ENCODE data around the gene RNF222.
"Not testable (repeated sequence)": the region's sequence is repeated elsewhere in the genome, so short reads cannot be mapped to it uniquely, and the experiment has no call there.

The RNF222 gene

DNA sequence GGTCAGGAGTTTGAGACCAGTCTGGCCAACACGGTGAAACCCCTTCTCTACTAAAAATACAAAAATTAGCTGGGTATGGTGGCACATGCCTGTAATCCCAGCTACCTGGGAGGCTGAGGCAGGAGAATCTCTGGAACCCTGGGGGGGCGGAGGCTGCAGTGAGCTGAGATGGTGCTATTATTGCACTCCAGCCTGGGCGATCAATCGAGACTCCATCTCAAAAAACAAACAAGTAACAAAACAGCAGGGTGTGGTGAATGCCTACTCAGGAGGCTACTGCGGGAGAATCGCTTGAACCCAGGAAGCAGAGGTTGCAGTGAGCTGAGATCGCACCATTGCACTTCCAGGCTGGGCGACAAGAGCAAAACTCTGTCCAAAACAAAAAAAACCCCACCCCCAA lies 19.5 kb downstream of the RNF222 start:
- Histone ChIP-seq H3K4me1 (ENCODE audit: control insufficient read depth in 1 of 2, insufficient read depth in 2 of 2, low read length in 2 of 2) (peaks cover 0 to 40% of the 10 kb centered on the region in 2 donors), H3K36me3 (ENCODE audit: control insufficient read depth in 1 of 2, insufficient read depth in 2 of 2, low read length in 2 of 2) (peaks cover 44 to 46% of the 10 kb centered on the region in 2 donors)
- not testable (repeated sequence) for H3K27me3 ChIP-seq (ENCODE audit: low read depth, low read length); H3K27ac ChIP-seq (ENCODE audit: low read length); H3K4me3 ChIP-seq (ENCODE audit: low read depth in 1 of 2, low read length in 2 of 2); H3K9me3 ChIP-seq (ENCODE audit: control insufficient read depth in 1 of 2, low read length in 2 of 2)

DNA sequence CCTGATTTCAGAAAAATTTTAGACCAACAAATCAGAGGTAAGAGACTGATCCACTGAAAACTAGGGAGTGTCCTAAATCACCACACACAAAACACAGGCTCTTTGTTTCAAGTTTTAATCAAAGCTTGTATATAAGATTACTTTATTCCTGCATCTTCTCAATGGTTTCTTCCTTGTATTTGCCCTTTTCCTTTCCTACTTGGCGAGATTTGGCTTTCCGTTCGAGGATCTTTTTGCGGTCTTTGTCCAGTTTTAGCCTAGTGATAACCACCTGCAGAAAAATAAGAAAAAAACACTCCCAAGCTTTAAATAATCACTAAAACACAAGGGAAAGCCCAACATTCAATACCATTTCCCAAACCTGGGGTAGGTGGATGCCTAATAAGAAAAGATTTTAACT lies 20.2 kb downstream of the RNF222 start:
- Histone ChIP-seq H3K27me3 (ENCODE audit: low read depth, low read length) (no peaks in the 10 kb centered on the region), H3K4me1 (ENCODE audit: control insufficient read depth in 1 of 2, insufficient read depth in 2 of 2, low read length in 2 of 2) (peaks cover 0 to 40% of the 10 kb centered on the region in 2 donors), H3K9me3 (ENCODE audit: control insufficient read depth in 1 of 2, low read length in 2 of 2) (no peaks in the 10 kb centered on the region), H3K27ac (ENCODE audit: low read length) (peak overlapping the region; percentile 61), H3K36me3 (ENCODE audit: control insufficient read depth in 1 of 2, insufficient read depth in 2 of 2, low read length in 2 of 2) (peaks cover 44 to 46% of the 10 kb centered on the region in 2 donors), H3K4me3 (ENCODE audit: low read depth in 1 of 2, low read length in 2 of 2) (no peak overlapping the region)

DNA sequence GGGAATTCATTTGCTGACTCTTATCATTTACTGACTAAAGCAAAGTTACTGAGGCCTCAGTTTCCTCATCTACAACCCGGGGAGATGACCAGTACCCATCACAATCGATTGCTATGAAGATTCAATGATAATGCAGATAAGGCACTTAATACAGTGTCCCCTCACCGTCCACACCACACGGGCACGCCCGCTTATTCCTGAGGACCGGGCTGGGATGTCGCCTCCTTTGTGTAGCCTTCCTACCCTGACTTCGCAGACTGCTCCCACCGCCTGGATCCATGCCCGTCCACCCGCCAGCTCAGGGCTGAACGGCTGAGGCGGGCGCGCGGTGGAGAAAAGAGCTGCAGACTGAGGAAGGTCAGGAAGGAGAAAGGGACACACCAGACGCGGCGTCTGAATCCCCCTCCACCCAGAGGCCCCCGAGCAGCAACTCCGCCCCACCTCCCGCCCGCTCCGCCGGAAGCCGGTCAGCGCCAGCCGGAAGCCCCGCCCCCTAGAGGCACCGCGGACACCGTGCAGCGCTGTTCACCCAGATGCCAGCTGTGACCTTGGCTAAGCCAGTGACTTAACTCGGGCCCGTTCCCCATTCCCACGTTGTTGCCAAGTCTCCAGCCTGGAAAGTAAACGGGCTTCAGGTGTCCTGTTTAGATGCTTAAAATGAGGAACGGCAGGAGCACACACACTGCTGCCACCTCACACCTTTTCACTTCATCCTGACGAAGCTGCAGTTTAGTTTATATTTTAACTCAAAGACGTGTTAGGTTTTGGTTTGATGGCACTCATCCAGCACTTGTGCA lies 21.2 kb downstream of the RNF222 start, which contains the start of gene KRABD2:
TSS of gene KRABD2 (minus strand) at position 434 of the 797 bp plus-strand sequence.
- peaks cover 0 to 31% of the 10 kb centered on the region in 2 donors for H3K4me1 ChIP-seq (ENCODE audit: control insufficient read depth in 1 of 2, insufficient read depth in 2 of 2, low read length in 2 of 2)
- peak within 1 kb of the TSS; percentile 73 to 95 for H3K4me3 ChIP-seq (ENCODE audit: low read depth in 1 of 2, low read length in 2 of 2)
- H3K36me3 ChIP-seq (ENCODE audit: control insufficient read depth in 1 of 2, insufficient read depth in 2 of 2, low read length in 2 of 2) = peaks cover 46 to 50% of the 10 kb centered on the region in 2 donors
- peak within 1 kb of the TSS; percentile 61 for H3K27ac ChIP-seq (ENCODE audit: low read length)
- no peaks in the 10 kb centered on the region for H3K9me3 ChIP-seq (ENCODE audit: control insufficient read depth in 1 of 2, low read length in 2 of 2)
- no peaks in the 10 kb centered on the region for H3K27me3 ChIP-seq (ENCODE audit: low read depth, low read length)

DNA sequence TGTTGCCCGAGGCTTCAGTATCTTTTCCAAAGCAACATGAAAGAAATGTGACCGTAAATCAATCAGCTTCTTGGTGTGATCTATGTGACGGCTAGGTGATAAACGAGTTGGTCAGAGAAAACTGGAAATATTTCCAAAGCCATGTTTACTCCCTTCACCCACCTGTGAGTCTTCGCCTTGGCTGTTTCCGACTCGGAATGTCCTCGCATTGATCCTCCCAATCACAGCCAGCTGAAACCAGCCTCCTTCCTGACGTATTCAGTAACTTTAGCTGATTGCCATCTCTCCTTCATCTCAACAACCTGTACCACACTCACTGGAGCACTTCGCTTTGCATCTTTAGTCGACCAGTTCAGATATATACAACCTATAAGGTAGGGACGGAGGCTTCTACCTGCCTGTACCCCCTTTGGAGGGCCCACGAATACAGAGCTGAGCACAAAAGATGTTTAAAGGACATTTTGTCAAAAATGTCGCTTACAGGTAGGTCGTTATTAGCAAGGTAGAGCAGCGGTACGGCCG lies 21.8 kb downstream of the RNF222 start:
- H3K9me3 ChIP-seq (ENCODE audit: control insufficient read depth in 1 of 2, low read length in 2 of 2) = no peaks in the 10 kb centered on the region
- H3K4me3 ChIP-seq (ENCODE audit: low read depth in 1 of 2, low read length in 2 of 2) = peak overlapping the region; percentile 73 to 95
- peaks cover 0 to 24% of the 10 kb centered on the region in 2 donors for H3K4me1 ChIP-seq (ENCODE audit: control insufficient read depth in 1 of 2, insufficient read depth in 2 of 2, low read length in 2 of 2)
- peak overlapping the region; percentile 61 for H3K27ac ChIP-seq (ENCODE audit: low read length)
- no peaks in the 10 kb centered on the region for H3K27me3 ChIP-seq (ENCODE audit: low read depth, low read length)
- H3K36me3 ChIP-seq (ENCODE audit: control insufficient read depth in 1 of 2, insufficient read depth in 2 of 2, low read length in 2 of 2) = peaks cover 39 to 48% of the 10 kb centered on the region in 2 donors

DNA sequence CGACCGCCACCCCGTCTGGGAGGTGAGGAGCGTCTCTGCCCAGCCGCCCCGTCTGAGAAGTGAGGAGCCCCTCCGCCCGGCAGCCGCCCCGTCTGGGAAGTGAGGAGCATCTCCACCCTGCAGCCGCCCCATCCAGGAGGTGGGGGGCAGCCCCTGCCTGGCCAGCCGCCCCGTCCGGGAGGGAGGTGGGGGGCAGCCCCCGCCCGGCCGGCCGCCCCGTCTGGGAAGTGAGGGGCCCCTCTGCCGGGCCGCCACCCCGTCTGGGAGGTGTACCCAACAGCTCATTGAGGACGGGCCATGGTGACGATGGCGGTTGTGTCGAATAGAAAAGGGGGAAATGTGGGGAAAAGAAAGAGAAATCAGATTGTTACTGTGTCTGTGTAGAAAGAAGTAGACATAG lies 23.8 kb downstream of the RNF222 start:
- peaks cover 36 to 42% of the 10 kb centered on the region in 2 donors for H3K36me3 ChIP-seq (ENCODE audit: control insufficient read depth in 1 of 2, insufficient read depth in 2 of 2, low read length in 2 of 2)
- peaks cover 0 to 15% of the 10 kb centered on the region in 2 donors for H3K4me1 ChIP-seq (ENCODE audit: control insufficient read depth in 1 of 2, insufficient read depth in 2 of 2, low read length in 2 of 2)
- H3K27me3 ChIP-seq (ENCODE audit: low read depth, low read length); H3K4me3 ChIP-seq (ENCODE audit: low read depth in 1 of 2, low read length in 2 of 2); H3K27ac ChIP-seq (ENCODE audit: low read length); H3K9me3 ChIP-seq (ENCODE audit: control insufficient read depth in 1 of 2, low read length in 2 of 2): not testable (repeated sequence)

DNA sequence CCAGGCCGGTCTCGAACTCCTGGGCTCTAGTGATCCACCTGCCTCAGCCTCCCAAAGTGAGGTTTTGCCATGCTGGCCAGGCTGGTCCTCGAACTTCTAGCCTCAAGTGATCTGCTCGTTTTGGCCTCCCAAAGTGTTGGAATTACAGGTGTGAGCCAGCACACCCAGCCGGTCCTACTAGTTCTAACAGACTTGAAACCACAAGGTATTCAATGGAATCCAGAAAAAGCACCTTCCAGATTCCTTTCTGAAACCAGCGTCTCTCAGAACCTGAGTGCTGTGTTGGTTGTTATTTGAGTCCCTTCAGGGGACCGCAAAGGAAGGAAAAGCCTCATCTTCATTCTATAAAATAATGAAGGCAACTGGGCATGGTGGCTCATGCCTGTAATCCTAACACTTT lies 25.2 kb downstream of the RNF222 start:
- no peaks in the 10 kb centered on the region for H3K27me3 ChIP-seq (ENCODE audit: low read depth, low read length)
- H3K27ac ChIP-seq (ENCODE audit: low read length) = no peak overlapping the region
- H3K36me3 ChIP-seq (ENCODE audit: control insufficient read depth in 1 of 2, insufficient read depth in 2 of 2, low read length in 2 of 2) = peaks cover 32% of the 10 kb centered on the region in 2 donors
- H3K9me3 ChIP-seq (ENCODE audit: control insufficient read depth in 1 of 2, low read length in 2 of 2) = no peaks in the 10 kb centered on the region
- H3K4me1 ChIP-seq (ENCODE audit: control insufficient read depth in 1 of 2, insufficient read depth in 2 of 2, low read length in 2 of 2) = peaks cover 0 to 15% of the 10 kb centered on the region in 2 donors
- H3K4me3 ChIP-seq (ENCODE audit: low read depth in 1 of 2, low read length in 2 of 2) = no peak overlapping the region

DNA sequence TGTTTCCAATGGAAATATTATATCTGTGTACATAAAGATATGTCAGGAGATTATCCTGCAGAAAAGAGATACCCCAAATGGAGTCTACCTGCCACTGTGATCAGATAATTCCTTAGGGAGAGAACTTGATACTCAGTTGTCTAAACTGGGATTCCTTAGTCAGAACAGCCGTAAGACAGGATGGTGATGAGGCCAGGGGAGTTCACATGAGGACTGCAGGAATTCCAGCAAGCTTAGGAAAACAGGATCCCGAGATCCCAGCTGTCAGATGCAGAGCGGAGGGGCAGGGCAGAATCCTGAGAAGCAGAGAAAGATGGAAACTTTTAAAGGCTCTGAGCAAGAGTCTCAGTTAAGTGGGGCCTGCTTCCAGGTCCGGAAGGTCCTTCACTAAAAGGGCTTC lies 25.8 kb downstream of the RNF222 start:
- Histone ChIP-seq H3K9me3 (ENCODE audit: control insufficient read depth in 1 of 2, low read length in 2 of 2) (no peaks in the 10 kb centered on the region), H3K27me3 (ENCODE audit: low read depth, low read length) (no peaks in the 10 kb centered on the region), H3K27ac (ENCODE audit: low read length) (no peak overlapping the region), H3K36me3 (ENCODE audit: control insufficient read depth in 1 of 2, insufficient read depth in 2 of 2, low read length in 2 of 2) (peaks cover 26% of the 10 kb centered on the region in 2 donors), H3K4me1 (ENCODE audit: control insufficient read depth in 1 of 2, insufficient read depth in 2 of 2, low read length in 2 of 2) (peaks cover 0 to 10% of the 10 kb centered on the region in 2 donors), H3K4me3 (ENCODE audit: low read depth in 1 of 2, low read length in 2 of 2) (no peak overlapping the region)

DNA sequence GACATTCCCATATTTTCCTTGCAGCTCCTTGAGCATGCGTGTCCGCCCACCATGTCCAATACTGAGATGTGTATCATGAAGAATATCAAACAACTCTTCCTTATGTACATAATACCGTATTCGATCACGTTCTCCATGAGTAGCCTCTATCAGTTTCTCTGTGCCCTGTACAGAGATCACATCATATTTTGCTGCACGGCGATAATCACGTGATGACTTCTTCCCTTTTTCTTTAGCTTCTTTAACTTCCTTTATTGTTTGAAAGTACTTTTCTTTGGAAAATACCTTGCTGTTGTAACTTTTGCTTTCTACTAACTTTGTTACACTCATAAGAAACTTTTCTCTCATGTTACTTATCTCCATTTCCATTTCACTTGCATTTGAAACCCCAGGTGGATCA lies 27.7 kb downstream of the RNF222 start:
- no peaks in the 10 kb centered on the region for H3K27me3 ChIP-seq (ENCODE audit: low read depth, low read length)
- no peak overlapping the region for H3K27ac ChIP-seq (ENCODE audit: low read length)
- peaks cover 24 to 26% of the 10 kb centered on the region in 2 donors for H3K36me3 ChIP-seq (ENCODE audit: control insufficient read depth in 1 of 2, insufficient read depth in 2 of 2, low read length in 2 of 2)
- H3K4me3 ChIP-seq (ENCODE audit: low read depth in 1 of 2, low read length in 2 of 2) = no peak overlapping the region
- no peaks in the 10 kb centered on the region for H3K9me3 ChIP-seq (ENCODE audit: control insufficient read depth in 1 of 2, low read length in 2 of 2)
- no peaks in the 10 kb centered on the region for H3K4me1 ChIP-seq (ENCODE audit: control insufficient read depth in 1 of 2, insufficient read depth in 2 of 2, low read length in 2 of 2)

DNA sequence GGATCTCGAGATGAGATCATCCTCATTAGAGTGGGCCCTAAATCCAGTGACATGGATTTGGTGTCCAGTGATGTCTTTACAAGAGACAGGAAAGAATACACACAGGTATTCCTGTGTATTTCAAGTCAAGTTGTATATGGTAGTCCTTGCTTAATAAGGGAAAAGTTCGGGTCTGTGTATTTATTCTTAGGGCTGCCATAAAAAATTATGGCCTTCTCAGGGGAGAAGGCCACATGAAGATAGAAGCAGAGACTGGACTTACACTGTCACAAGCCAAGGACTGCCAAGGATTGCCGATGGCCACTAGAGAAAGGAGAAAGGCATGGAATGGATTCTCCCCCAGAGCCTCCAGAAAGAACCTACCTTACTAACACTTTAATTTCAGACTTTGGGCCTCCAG lies 29.4 kb downstream of the RNF222 start:
- no peak overlapping the region for H3K4me3 ChIP-seq (ENCODE audit: low read depth in 1 of 2, low read length in 2 of 2)
- H3K9me3 ChIP-seq (ENCODE audit: control insufficient read depth in 1 of 2, low read length in 2 of 2) = no peaks in the 10 kb centered on the region
- H3K36me3 ChIP-seq (ENCODE audit: control insufficient read depth in 1 of 2, insufficient read depth in 2 of 2, low read length in 2 of 2) = peaks cover 24 to 26% of the 10 kb centered on the region in 2 donors
- no peak overlapping the region for H3K27ac ChIP-seq (ENCODE audit: low read length)
- no peaks in the 10 kb centered on the region for H3K27me3 ChIP-seq (ENCODE audit: low read depth, low read length)
- no peaks in the 10 kb centered on the region for H3K4me1 ChIP-seq (ENCODE audit: control insufficient read depth in 1 of 2, insufficient read depth in 2 of 2, low read length in 2 of 2)

DNA sequence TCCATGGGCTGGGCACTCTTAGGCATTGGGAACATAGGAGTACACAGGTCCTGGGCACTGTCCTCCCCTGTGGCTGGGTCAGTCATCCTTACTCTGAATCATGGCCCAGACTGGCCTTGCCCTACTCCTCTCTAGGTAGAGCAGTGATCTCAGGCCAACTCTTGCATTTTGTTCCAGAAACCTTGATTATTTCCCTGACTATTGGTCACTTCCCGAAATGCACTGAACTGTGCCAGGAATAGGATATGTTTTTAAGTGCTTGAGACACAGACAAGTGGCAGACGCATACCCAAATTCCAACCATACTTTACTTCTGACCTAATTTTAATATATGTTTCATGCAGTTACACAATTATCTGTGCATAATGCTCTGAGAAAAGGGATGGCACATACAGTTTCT lies 31.4 kb downstream of the RNF222 start:
- Histone ChIP-seq H3K4me3 (ENCODE audit: low read depth in 1 of 2, low read length in 2 of 2) (no peak overlapping the region), H3K36me3 (ENCODE audit: control insufficient read depth in 1 of 2, insufficient read depth in 2 of 2, low read length in 2 of 2) (peaks cover 16 to 26% of the 10 kb centered on the region in 2 donors), H3K27me3 (ENCODE audit: low read depth, low read length) (no peaks in the 10 kb centered on the region), H3K4me1 (ENCODE audit: control insufficient read depth in 1 of 2, insufficient read depth in 2 of 2, low read length in 2 of 2) (no peaks in the 10 kb centered on the region), H3K27ac (ENCODE audit: low read length) (no peak overlapping the region), H3K9me3 (ENCODE audit: control insufficient read depth in 1 of 2, low read length in 2 of 2) (no peaks in the 10 kb centered on the region)

DNA sequence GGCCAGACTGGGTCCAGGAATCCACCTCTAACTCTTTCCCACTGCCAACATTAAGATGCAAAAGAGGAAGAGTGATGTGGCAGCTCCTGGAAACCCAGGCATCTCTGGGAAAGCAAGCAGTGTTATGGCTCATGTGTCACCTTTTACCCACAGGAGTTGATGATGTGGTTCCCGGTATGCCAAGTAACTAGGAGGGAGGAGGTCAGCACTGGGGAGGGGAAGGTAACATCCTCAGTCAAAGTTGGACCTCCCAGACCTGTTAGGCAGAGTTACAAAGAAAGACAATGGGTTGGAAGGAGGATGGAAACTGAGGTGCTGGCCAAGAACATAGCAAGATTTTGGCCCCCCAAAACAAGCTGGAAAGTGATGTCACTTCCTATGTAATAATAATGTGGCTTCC lies 32.5 kb downstream of the RNF222 start:
- Histone ChIP-seq H3K9me3 (ENCODE audit: control insufficient read depth in 1 of 2, low read length in 2 of 2) (no peaks in the 10 kb centered on the region), H3K27ac (ENCODE audit: low read length) (peak overlapping the region; percentile 5), H3K4me1 (ENCODE audit: control insufficient read depth in 1 of 2, insufficient read depth in 2 of 2, low read length in 2 of 2) (peaks cover 0 to 6% of the 10 kb centered on the region in 2 donors), H3K27me3 (ENCODE audit: low read depth, low read length) (no peaks in the 10 kb centered on the region), H3K36me3 (ENCODE audit: control insufficient read depth in 1 of 2, insufficient read depth in 2 of 2, low read length in 2 of 2) (peaks cover 13 to 23% of the 10 kb centered on the region in 2 donors), H3K4me3 (ENCODE audit: low read depth in 1 of 2, low read length in 2 of 2) (no peak overlapping the region)
